Skeletal muscle cell (primary cell): ENCODE measurements around the gene MAFF.
"Not testable (repeated sequence)": the region's sequence is repeated elsewhere in the genome, so short reads cannot be mapped to it uniquely, and the experiment has no call there.

Experiments
- DNase-seq: peaks from one replicate; pipeline ENCODE4 v3.0.0-alpha.2; 2010; ENCODE audit warnings: low read depth
- H3K4me3 ChIP-seq: 2 replicates; pipeline ENCODE4 v1.5.1; 2011; ENCODE audit warnings: low read depth, mild to moderate bottlenecking, control low read depth, low read length, moderate library complexity

Gene MAFF

GRCh38 chr22:38176170-38176741 is 25.5 kb upstream of the MAFF start:
- H3K4me3 ChIP-seq: no peak overlapping the region
- peak; percentile 90 for DNase-seq

- DNase-seq: no peak
- no peak overlapping the region for H3K4me3 ChIP-seq
Observed at GRCh38 chr22:38177044-38177443, 24.8 kb upstream of the MAFF start.

GRCh38 chr22:38177571-38177925 is 24.2 kb upstream of the MAFF start:
- not testable (repeated sequence) for DNase-seq, H3K4me3 ChIP-seq

- DNase-seq: peak; percentile 59
- no peak overlapping the region for H3K4me3 ChIP-seq
Observed at GRCh38 chr22:38177926-38178604, 23.7 kb upstream of the MAFF start.

GRCh38 chr22:38178605-38178937 is 23.2 kb upstream of the MAFF start:
- DNase-seq, H3K4me3 ChIP-seq: not testable (repeated sequence)

GRCh38 chr22:38180841-38181452 is 20.8 kb upstream of the MAFF start:
- DNase-seq: no peak
- H3K4me3 ChIP-seq: peak overlapping the region; percentile 56

GRCh38 chr22:38181453-38182200 is 20.2 kb upstream of the MAFF start, which contains the start of gene PLA2G6:
TSS of gene PLA2G6 (minus strand) at chr22:38181830. CDS start at chr22:38169426, 12,404 bp downstream.
- peak; percentile 95 for DNase-seq
- peak within 1 kb of the TSS; percentile 56 for H3K4me3 ChIP-seq

- H3K4me3 ChIP-seq: no peak overlapping the region
- no peak for DNase-seq
Observed at GRCh38 chr22:38184788-38185187, 17.0 kb upstream of the MAFF start.

- no peak for DNase-seq
- no peak overlapping the region for H3K4me3 ChIP-seq
Observed at GRCh38 chr22:38186429-38186828, 15.4 kb upstream of the MAFF start.

- H3K4me3 ChIP-seq: no peak overlapping the region
- no peak for DNase-seq
Observed at GRCh38 chr22:38187413-38188212, 14.2 kb upstream of the MAFF start.

- no peak overlapping the region for H3K4me3 ChIP-seq
- DNase-seq: no peak
Observed at GRCh38 chr22:38189104-38189503, 12.7 kb upstream of the MAFF start.

- no peak for DNase-seq
- no peak overlapping the region for H3K4me3 ChIP-seq
Observed at GRCh38 chr22:38190581-38190980, 11.2 kb upstream of the MAFF start.

GRCh38 chr22:38191055-38191454 is 10.7 kb upstream of the MAFF start:
- no peak overlapping the region for H3K4me3 ChIP-seq
- DNase-seq: no peak

GRCh38 chr22:38191731-38192474 is 9.9 kb upstream of the MAFF start:
- no peak overlapping the region for H3K4me3 ChIP-seq
- DNase-seq: no peak

- H3K4me3 ChIP-seq: no peak overlapping the region
- DNase-seq: no peak
Observed at GRCh38 chr22:38192475-38192863, 9.3 kb upstream of the MAFF start.

GRCh38 chr22:38193580-38193979 is 8.2 kb upstream of the MAFF start:
- H3K4me3 ChIP-seq: no peak overlapping the region
- DNase-seq: no peak

- H3K4me3 ChIP-seq: no peak overlapping the region
- no peak for DNase-seq
Observed at GRCh38 chr22:38196791-38197419, 4.9 kb upstream of the MAFF start.

GRCh38 chr22:38199826-38200559 is 1.8 kb upstream of the MAFF start:
- no peak overlapping the region for H3K4me3 ChIP-seq
- DNase-seq: no peak
